GM23338 (cell line): Measurements from ENCODE around the gene EIF4G3. TPM values are rescaled to one million over a fixed set of nuclear protein-coding genes. Genes with fewer than 3 reads are reported as not detected.

Source experiments
- ATAC-seq: fragments of 200-7000 bp; cut with Tn5 transposase; 3 replicates; pipeline ENCODE4 v1.9.1; 2020
- DNase-seq: peaks from one replicate; pipeline ENCODE4 v3.0.0-alpha.2; 2015; ENCODE audit warnings: low spot score
- H2AFZ ChIP-seq: fragments of 200-600 bp; sonication (generic); 2 replicates; pipeline ENCODE4 v1.8.0; 2016; ENCODE audit warnings: antibody characterized with exemption, mild to moderate bottlenecking, moderate library complexity
- H3F3A ChIP-seq: fragments of 200-600 bp; sonication (generic); replicated peaks from 2 replicates; pipeline ENCODE4 v1.8.0; 2017; ENCODE audit warnings: antibody characterized with exemption, mixed run types, low read depth
- H3K27ac ChIP-seq: fragments of 200-600 bp; sonication (generic); 2 replicates; pipeline ENCODE4 v1.6.1; 2016; ENCODE audit warnings: low read depth
- H3K27me3 ChIP-seq: fragments of 200-600 bp; sonication (generic); 2 replicates; pipeline ENCODE4 v1.8.0; 2016; ENCODE audit warnings: mild to moderate bottlenecking, mixed run types, moderate library complexity; ENCODE audit not compliant: insufficient read depth
- H3K36me3 ChIP-seq: fragments of 200-600 bp; sonication (generic); 2 replicates; pipeline ENCODE4 v1.8.0; 2016; ENCODE audit warnings: mild to moderate bottlenecking; ENCODE audit not compliant: insufficient read depth
- H3K4me1 ChIP-seq: fragments of 200-600 bp; sonication (generic); 2 replicates; pipeline ENCODE4 v1.8.0; 2016; ENCODE audit warnings: mild to moderate bottlenecking, moderate library complexity; ENCODE audit not compliant: insufficient read depth
- H3K4me2 ChIP-seq: fragments of 200-600 bp; sonication (generic); 2 replicates; pipeline ENCODE4 v1.7.1; 2017; ENCODE audit warnings: mixed run types
- H3K4me3 ChIP-seq: fragments of 200-600 bp; sonication (generic); 2 replicates; pipeline ENCODE4 v1.6.1; 2016; ENCODE audit warnings: mixed run types
- H3K79me2 ChIP-seq: fragments of 200-600 bp; sonication (generic); replicated peaks from 2 replicates; pipeline ENCODE4 v1.8.0; 2017; ENCODE audit warnings: mild to moderate bottlenecking; ENCODE audit not compliant: insufficient read depth
- H3K9me2 ChIP-seq: fragments of 200-600 bp; sonication (generic); 2 replicates; pipeline ENCODE4 v1.8.0; 2017; ENCODE audit not compliant: insufficient read depth
- H4K20me1 ChIP-seq: fragments of 200-600 bp; sonication (generic); replicated peaks from 2 replicates; pipeline ENCODE4 v1.8.0; 2017; ENCODE audit warnings: mild to moderate bottlenecking; ENCODE audit not compliant: insufficient read depth
- H3K27ac Mint-ChIP-seq: 2 replicates; pipeline ENCODE4 v1.8.0; 2020; ENCODE audit warnings: inconsistent platforms, mild to moderate bottlenecking, moderate library complexity, mixed read lengths
- H3K27me3 Mint-ChIP-seq: 3 replicates; pipeline ENCODE4 v1.8.0; 2022; ENCODE audit warnings: low read depth, mild to moderate bottlenecking, moderate library complexity, mixed read lengths, inconsistent platforms; ENCODE audit not compliant: insufficient read depth, poor library complexity
- H3K36me3 Mint-ChIP-seq: 3 replicates; pipeline ENCODE4 v1.8.0; 2021; ENCODE audit warnings: low read depth, mild to moderate bottlenecking, inconsistent platforms, moderate library complexity, mixed read lengths
- H3K4me1 Mint-ChIP-seq: 3 replicates; pipeline ENCODE4 v1.8.0; 2020; ENCODE audit warnings: mild to moderate bottlenecking, inconsistent platforms, mixed read lengths
- H3K4me3 Mint-ChIP-seq: 3 replicates; pipeline ENCODE4 v1.8.0; 2021; ENCODE audit warnings: moderate library complexity, mild to moderate bottlenecking, inconsistent platforms, mixed read lengths
- H3K9me3 Mint-ChIP-seq: 3 replicates; pipeline ENCODE4 v1.8.0; 2020; ENCODE audit warnings: moderate library complexity, mild to moderate bottlenecking, inconsistent platforms, mixed read lengths
- CREB1 ChIP-seq: fragments of 250-450 bp; sonication (Bioruptor Pico); IDR thresholded peaks from 2 replicates; pipeline ENCODE4 v1.5.0; 2020; ENCODE audit warnings: low read depth, mild to moderate bottlenecking, moderate library complexity
- EZH2 ChIP-seq: fragments of 200-600 bp; sonication (generic); IDR thresholded peaks from one replicate; pipeline ENCODE4 v1.8.0; 2017; ENCODE audit warnings: antibody characterized with exemption, mild to moderate bottlenecking, low read depth; ENCODE audit not compliant: unreplicated experiment
- JUNB ChIP-seq: IDR thresholded peaks from one replicate; pipeline ENCODE4 v1.6.1; 2016; ENCODE audit warnings: antibody characterized with exemption; ENCODE audit not compliant: unreplicated experiment
- NANOG ChIP-seq: IDR thresholded peaks from 2 replicates; pipeline ENCODE4 v1.6.1; 2016; ENCODE audit warnings: antibody characterized with exemption, borderline replicate concordance
- ZNF114 ChIP-seq: fragments of 250-450 bp; sonication (Bioruptor Pico); IDR thresholded peaks from 2 replicates; pipeline ENCODE4 v1.5.0; 2020; ENCODE audit warnings: mild to moderate bottlenecking, moderate library complexity
- ZNF331 ChIP-seq: fragments of 250-450 bp; sonication (Bioruptor Pico); IDR thresholded peaks from 2 replicates; pipeline ENCODE4 v1.5.0; 2020; ENCODE audit warnings: low read depth, mild to moderate bottlenecking, moderate library complexity
- polyA plus RNA-seq: library from polyadenylated mRNA; unstranded; fragments of >200 nt; fragmentation: Nextera tagmentation; extraction: Ambion mirVana; gene quantifications from 2 replicates; pipeline ENCODE4 v1.2.1, GENCODE V29; 2016
- total RNA-seq: library from RNA; depleted of rRNA; stranded (reverse); fragments of >200 nt; shearing (Covaris generic); gene quantifications from 2 replicates; pipeline ENCODE4 v1.2.3, GENCODE V29; 2014

Gene EIF4G3
- total and polyA plus RNA-seq, 2 experiments from 2014 or later, result 37.9 to 68.1 TPM

DNA sequence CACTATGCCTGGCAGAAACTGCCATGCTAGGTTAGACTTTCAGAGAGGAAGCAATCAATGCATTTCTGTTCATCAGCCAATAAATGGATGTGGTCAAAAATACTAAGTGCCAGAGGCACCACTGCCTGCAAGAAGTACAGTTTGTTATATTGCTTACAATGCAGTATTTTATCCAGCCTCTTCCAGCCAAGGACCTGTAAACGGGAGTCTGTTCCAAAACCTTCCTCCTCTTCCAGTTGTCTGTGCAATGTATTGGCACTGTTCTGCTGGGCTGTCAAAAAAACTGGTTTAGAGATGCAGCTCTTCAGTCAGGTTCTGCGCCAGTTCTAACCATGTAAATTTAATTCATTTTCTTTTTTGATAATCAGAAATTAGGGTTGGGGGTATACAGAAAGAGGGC lies 175.7 kb downstream of the EIF4G3 start:
- H3K36me3 Mint-ChIP-seq, result no peaks in the 10 kb centered on the region
- no peaks in the 10 kb centered on the region for H3K27me3 ChIP-seq
- H3K9me3 Mint-ChIP-seq, result no peaks in the 10 kb centered on the region
- H3K4me1 Mint-ChIP-seq, result peaks cover 16% of the 10 kb centered on the region; the same call in 2 of the 3 replicates
- H4K20me1 ChIP-seq, result peaks cover 6% of the 10 kb centered on the region; the same call in 1 of the 2 replicates
- TF ChIP-seq ZNF114 (CRISPR knock-in tag), result no peak
- no peaks in the 10 kb centered on the region for H3K36me3 ChIP-seq
- H3F3A ChIP-seq, result no peaks in the 10 kb centered on the region
- H3K27ac Mint-ChIP-seq, result no peak overlapping the region
- H3K9me2 ChIP-seq, result no peaks in the 10 kb centered on the region
- no peak overlapping the region for H3K4me2 ChIP-seq
- no peak overlapping the region for H2AFZ ChIP-seq
- H3K4me3 ChIP-seq, result no peak overlapping the region
- DNase-seq, result no peak
- no peak overlapping the region for H3K27ac ChIP-seq
- no peak for ATAC-seq
- no peak overlapping the region for H3K4me3 Mint-ChIP-seq
- peaks cover 12% of the 10 kb centered on the region for H3K79me2 ChIP-seq
- no peaks in the 10 kb centered on the region for H3K4me1 ChIP-seq
- no peaks in the 10 kb centered on the region for H3K27me3 Mint-ChIP-seq

DNA sequence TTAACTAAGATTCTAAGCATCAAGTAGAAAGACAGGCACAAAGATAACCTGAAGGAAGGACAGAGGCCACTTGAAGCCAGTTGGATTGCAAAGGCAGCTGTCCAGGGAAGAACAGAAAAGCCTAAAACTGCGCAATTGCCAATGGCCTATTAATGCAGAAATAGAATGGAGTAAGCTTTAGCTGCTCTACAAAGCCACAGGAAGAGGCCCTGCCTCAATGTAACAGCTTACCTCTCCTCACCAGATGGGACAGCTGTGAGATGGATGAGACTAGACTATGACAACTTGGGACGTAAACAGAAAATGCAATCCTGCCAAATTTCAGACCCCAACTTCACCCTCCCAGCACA lies 176.5 kb downstream of the EIF4G3 start:
- H3K27me3 ChIP-seq, result no peaks in the 10 kb centered on the region
- no peaks in the 10 kb centered on the region for H3K27me3 Mint-ChIP-seq
- no peak overlapping the region for H2AFZ ChIP-seq
- no peak overlapping the region for H3K4me3 Mint-ChIP-seq
- no peaks in the 10 kb centered on the region for H3K4me1 ChIP-seq
- H3K4me2 ChIP-seq, result no peak overlapping the region
- H3F3A ChIP-seq, result no peaks in the 10 kb centered on the region
- peaks cover 4% of the 10 kb centered on the region; the same call in 1 of the 2 replicates for H3K79me2 ChIP-seq
- H3K9me2 ChIP-seq, result no peaks in the 10 kb centered on the region
- TF ChIP-seq JUNB (no peak), CREB1 (CRISPR knock-in tag) (no peak), EZH2 (no peak), ZNF331 (CRISPR knock-in tag) (no peak), NANOG (no peak)
- H3K4me1 Mint-ChIP-seq, result peaks cover 16% of the 10 kb centered on the region; the same call in 2 of the 3 replicates
- DNase-seq (no peak), ATAC-seq (no peak)
- peaks cover 5% of the 10 kb centered on the region; the same call in 1 of the 2 replicates for H4K20me1 ChIP-seq
- 0 out of 2 replicates have a peak overlapping the region, but pooled peaks have one; percentile 9 for H3K27ac ChIP-seq
- H3K36me3 ChIP-seq, result no peaks in the 10 kb centered on the region
- no peaks in the 10 kb centered on the region for H3K9me3 Mint-ChIP-seq
- no peak overlapping the region for H3K4me3 ChIP-seq
- H3K27ac Mint-ChIP-seq, result no peak overlapping the region
- H3K36me3 Mint-ChIP-seq, result no peaks in the 10 kb centered on the region

DNA sequence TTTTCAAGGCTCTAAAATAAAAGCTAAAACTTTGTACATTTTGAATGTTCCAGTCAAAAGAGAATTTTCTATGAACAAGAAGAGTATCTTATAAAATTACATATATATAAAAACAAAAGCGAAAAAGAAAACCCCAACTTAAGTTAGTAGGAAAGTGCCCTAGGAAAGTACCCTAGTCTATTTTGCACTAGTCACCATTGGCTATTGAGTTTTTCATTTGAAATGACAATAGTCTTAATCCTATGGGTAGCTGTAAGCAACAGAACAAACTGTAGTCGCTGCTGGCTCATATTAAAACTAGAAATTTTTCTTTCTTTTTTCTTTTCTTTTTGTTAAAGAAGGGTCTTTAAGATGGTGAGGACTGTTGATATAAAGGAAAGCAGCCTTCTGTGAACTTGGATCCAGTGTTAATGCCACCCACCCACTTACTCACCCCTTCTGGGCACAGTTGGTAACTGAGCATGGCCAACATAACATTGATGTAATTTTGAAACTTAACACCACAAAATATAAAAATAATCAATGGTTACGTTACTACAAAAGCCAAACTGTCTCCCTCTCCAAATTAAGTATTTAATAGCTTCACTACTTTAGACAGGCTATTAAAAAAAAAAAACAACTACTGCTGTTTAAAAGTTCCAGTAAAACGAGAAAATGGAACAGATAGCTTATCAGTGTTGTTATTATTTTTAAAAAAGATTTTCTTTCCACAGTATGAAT lies 177.0 kb downstream of the EIF4G3 start:
- ATAC-seq, result peak; percentile 31; the same call in 1 of the 3 replicates
- no peaks in the 10 kb centered on the region; the same call in 1 of the 2 replicates for H3K79me2 ChIP-seq
- H2AFZ ChIP-seq, result no peak overlapping the region
- no peaks in the 10 kb centered on the region for H3K27me3 ChIP-seq
- H3K4me1 ChIP-seq, result no peaks in the 10 kb centered on the region
- no peaks in the 10 kb centered on the region for H3K36me3 Mint-ChIP-seq
- no peak for DNase-seq
- H3K27ac Mint-ChIP-seq, result no peak overlapping the region
- no peak overlapping the region for H3K4me3 Mint-ChIP-seq
- no peaks in the 10 kb centered on the region for H3K9me2 ChIP-seq
- no peaks in the 10 kb centered on the region for H3K27me3 Mint-ChIP-seq
- H3F3A ChIP-seq, result no peaks in the 10 kb centered on the region
- no peak overlapping the region for H3K27ac ChIP-seq
- no peaks in the 10 kb centered on the region for H3K36me3 ChIP-seq
- no peak overlapping the region for H3K4me3 ChIP-seq
- H3K4me1 Mint-ChIP-seq, result peaks cover 16% of the 10 kb centered on the region; the same call in 2 of the 3 replicates
- H3K9me3 Mint-ChIP-seq, result no peaks in the 10 kb centered on the region
- H4K20me1 ChIP-seq, result peaks cover 5% of the 10 kb centered on the region; the same call in 1 of the 2 replicates
- TF ChIP-seq JUNB, result no peak
- no peak for TF ChIP-seq CREB1 (CRISPR knock-in tag)
- no peak overlapping the region for H3K4me2 ChIP-seq
